DND-41 (cell line): Measurements from ENCODE around the gene C4A.
A peak's percentile ranks its signal among the peaks of the same experiment; 100 is the strongest.

ENCODE experiments used
- ATAC-seq: fragments of 200-7000 bp; cut with Tn5 transposase; 3 replicates; pipeline ENCODE4 v1.9.1; 2021; ENCODE audit warnings: low read depth; ENCODE audit not compliant: insufficient read depth
- DNase-seq: peaks from one replicate; pipeline ENCODE4 v3.0.0-alpha.2; 2020
- H2AFZ ChIP-seq: 2 replicates; pipeline ENCODE4 v1.6.0; 2012; ENCODE audit warnings: low read depth, low read length
- H3K27ac ChIP-seq: 2 replicates; pipeline ENCODE4 v1.5.1; 2012; ENCODE audit warnings: low read length, inconsistent platforms
- H3K27me3 ChIP-seq: fragments of 200-600 bp; sonication (generic); 2 replicates; pipeline ENCODE4 v1.6.0; 2012; ENCODE audit warnings: low read length, mild to moderate bottlenecking, inconsistent platforms; ENCODE audit not compliant: insufficient read depth, poor library complexity
- H3K36me3 ChIP-seq: 2 replicates; pipeline ENCODE4 v1.5.1; 2012; ENCODE audit warnings: low read length, inconsistent platforms; ENCODE audit not compliant: insufficient read depth
- H3K4me1 ChIP-seq: 2 replicates; pipeline ENCODE4 v1.5.1; 2012; ENCODE audit warnings: mild to moderate bottlenecking, low read length; ENCODE audit not compliant: insufficient read depth
- H3K4me2 ChIP-seq: 2 replicates; pipeline ENCODE4 v1.6.0; 2012; ENCODE audit warnings: mild to moderate bottlenecking, moderate library complexity, low read length, inconsistent platforms; ENCODE audit not compliant: insufficient read depth
- H3K4me3 ChIP-seq, 2 experiments: fragments of 200-600 bp in 1 of 2; shearing (Covaris generic) in 1 of 2; 2 replicates each; pipeline ENCODE4 v1.5.1; 2012 to 2016; ENCODE audit warnings: inconsistent platforms in 2 of 2, low read length in 2 of 2, mild to moderate bottlenecking in 2 of 2, low read depth in 1 of 2, moderate library complexity in 1 of 2
- H3K79me2 ChIP-seq: 2 replicates; pipeline ENCODE4 v1.6.0; 2012; ENCODE audit warnings: low read length, inconsistent platforms; ENCODE audit not compliant: insufficient read depth
- H3K9ac ChIP-seq: 2 replicates; pipeline ENCODE4 v1.6.0; 2012; ENCODE audit warnings: low read depth, mild to moderate bottlenecking, inconsistent platforms, low read length, moderate library complexity
- H3K9me3 ChIP-seq: 2 replicates; pipeline ENCODE4 v1.5.1; 2012; ENCODE audit warnings: low read length, moderate library complexity, mild to moderate bottlenecking, inconsistent platforms; ENCODE audit not compliant: insufficient read depth, severe bottlenecking
- H4K20me1 ChIP-seq: 2 replicates; pipeline ENCODE4 v1.6.0; 2012; ENCODE audit warnings: low read length; ENCODE audit not compliant: insufficient read depth
- EZH2 ChIP-seq: IDR thresholded peaks from 3 replicates; pipeline ENCODE4 v1.6.1; 2012; ENCODE audit warnings: borderline replicate concordance, low read depth, mild to moderate bottlenecking, moderate library complexity, low read length, inconsistent platforms; ENCODE audit not compliant: severe bottlenecking
- TF ChIP-seq, protein P1 (sequence below): IDR thresholded peaks from 2 replicates; pipeline ENCODE4 v1.5.1; 2012; ENCODE audit warnings: borderline replicate concordance, low read length, moderate library complexity, mild to moderate bottlenecking; ENCODE audit not compliant: poor library complexity, severe bottlenecking; ENCODE audit errors: extremely low read depth

C4A gene

DNA sequence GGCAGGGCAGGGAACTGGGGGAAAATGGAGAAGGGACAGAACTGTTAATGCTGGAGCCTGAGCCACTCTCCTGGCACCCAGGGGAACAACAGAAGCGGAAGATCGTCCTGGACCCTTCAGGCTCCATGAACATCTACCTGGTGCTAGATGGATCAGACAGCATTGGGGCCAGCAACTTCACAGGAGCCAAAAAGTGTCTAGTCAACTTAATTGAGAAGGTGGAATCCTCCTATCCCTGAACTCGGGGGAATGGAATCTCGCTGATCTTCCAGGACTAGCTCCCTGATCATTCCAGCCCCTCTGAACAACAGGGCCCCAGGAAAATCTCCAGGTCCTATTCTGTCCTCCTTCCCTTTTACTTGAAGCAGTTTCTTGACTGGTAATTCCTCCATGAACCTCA is 34.0 kb upstream of the C4A start:
- no peaks in the 10 kb centered on the region for H3K9me3 ChIP-seq
- DNase-seq (no peak), ATAC-seq (no peak)
- no peak overlapping the region for H3K9ac ChIP-seq
- TF ChIP-seq, protein P1, sequence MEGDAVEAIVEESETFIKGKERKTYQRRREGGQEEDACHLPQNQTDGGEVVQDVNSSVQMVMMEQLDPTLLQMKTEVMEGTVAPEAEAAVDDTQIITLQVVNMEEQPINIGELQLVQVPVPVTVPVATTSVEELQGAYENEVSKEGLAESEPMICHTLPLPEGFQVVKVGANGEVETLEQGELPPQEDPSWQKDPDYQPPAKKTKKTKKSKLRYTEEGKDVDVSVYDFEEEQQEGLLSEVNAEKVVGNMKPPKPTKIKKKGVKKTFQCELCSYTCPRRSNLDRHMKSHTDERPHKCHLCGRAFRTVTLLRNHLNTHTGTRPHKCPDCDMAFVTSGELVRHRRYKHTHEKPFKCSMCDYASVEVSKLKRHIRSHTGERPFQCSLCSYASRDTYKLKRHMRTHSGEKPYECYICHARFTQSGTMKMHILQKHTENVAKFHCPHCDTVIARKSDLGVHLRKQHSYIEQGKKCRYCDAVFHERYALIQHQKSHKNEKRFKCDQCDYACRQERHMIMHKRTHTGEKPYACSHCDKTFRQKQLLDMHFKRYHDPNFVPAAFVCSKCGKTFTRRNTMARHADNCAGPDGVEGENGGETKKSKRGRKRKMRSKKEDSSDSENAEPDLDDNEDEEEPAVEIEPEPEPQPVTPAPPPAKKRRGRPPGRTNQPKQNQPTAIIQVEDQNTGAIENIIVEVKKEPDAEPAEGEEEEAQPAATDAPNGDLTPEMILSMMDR = no peak
- no peak for TF ChIP-seq EZH2
- H3K27ac ChIP-seq = no peak overlapping the region
- H3K4me2 ChIP-seq = no peak overlapping the region
- H3K36me3 ChIP-seq = peaks cover 15% of the 10 kb centered on the region
- H3K27me3 ChIP-seq = peaks cover 4% of the 10 kb centered on the region
- no peaks in the 10 kb centered on the region; the same call in 1 of the 2 replicates for H4K20me1 ChIP-seq
- H3K79me2 ChIP-seq = no peaks in the 10 kb centered on the region
- no peaks in the 10 kb centered on the region for H3K4me1 ChIP-seq
- H2AFZ ChIP-seq = no peak overlapping the region
- H3K4me3 ChIP-seq = no peak overlapping the region

GRCh38 chr6:31948306-31948705 is 33.6 kb upstream of the C4A start:
- Histone ChIP-seq H3K4me3 (no peak overlapping the region), H4K20me1 (no peaks in the 10 kb centered on the region; the same call in 1 of the 2 replicates), H3K27ac (no peak overlapping the region), H2AFZ (no peak overlapping the region), H3K79me2 (no peaks in the 10 kb centered on the region), H3K9me3 (no peaks in the 10 kb centered on the region), H3K4me1 (no peaks in the 10 kb centered on the region), H3K9ac (no peak overlapping the region), H3K36me3 (peaks cover 19% of the 10 kb centered on the region), H3K4me2 (no peak overlapping the region), H3K27me3 (peaks cover 4% of the 10 kb centered on the region)
- ATAC-seq (no peak), DNase-seq (no peak)
- TF ChIP-seq EZH2 = no peak
- TF ChIP-seq, protein P1 = no peak

- no peaks in the 10 kb centered on the region; the same call in 1 of the 2 replicates for H4K20me1 ChIP-seq
- ATAC-seq = 0 out of 3 replicates have a peak, but pooled peaks have one; percentile 7
- peaks cover 25% of the 10 kb centered on the region for H3K36me3 ChIP-seq
- no peak overlapping the region for H2AFZ ChIP-seq
- no peak for DNase-seq
- H3K4me1 ChIP-seq = no peaks in the 10 kb centered on the region
- no peak for TF ChIP-seq EZH2
- TF ChIP-seq, protein P1 = no peak
- no peaks in the 10 kb centered on the region for H3K79me2 ChIP-seq
- no peaks in the 10 kb centered on the region for H3K9me3 ChIP-seq
- H3K4me2 ChIP-seq = no peak overlapping the region
- peaks cover 2% of the 10 kb centered on the region for H3K27me3 ChIP-seq
- H3K27ac ChIP-seq = no peak overlapping the region
- no peak overlapping the region for H3K9ac ChIP-seq
- no peak overlapping the region for H3K4me3 ChIP-seq
Measured at GRCh38 chr6:31948753-31949413, 33.0 kb upstream of the C4A start.
